H1 (cell line): ENCODE measurements around the gene MRPL34. TPM values are rescaled to one million over a fixed set of nuclear protein-coding genes. Genes with fewer than 3 reads are reported as not detected.

Experiments used
- ATF3 ChIP-seq: IDR thresholded peaks from 2 replicates; pipeline ENCODE4 v1.6.1; 2011; ENCODE audit warnings: low read depth, mild to moderate bottlenecking, low read length; ENCODE audit not compliant: insufficient read depth
- BRCA1 ChIP-seq: IDR thresholded peaks from 2 replicates; pipeline ENCODE4 v1.6.1; 2012; ENCODE audit warnings: low read depth, low read length, improper control_type of control experiment
- CBX5 ChIP-seq: fragments of 300-800, 300-1000 bp; sonication (generic); IDR thresholded peaks from 2 replicates; pipeline ENCODE4 v1.7.1; 2016; ENCODE audit warnings: antibody characterized with exemption, low read length, low read depth
- CEBPB ChIP-seq: IDR thresholded peaks from 2 replicates; pipeline ENCODE4 v1.6.1; 2012; ENCODE audit warnings: low read depth, low read length
- CHD2 ChIP-seq: IDR thresholded peaks from 2 replicates; pipeline ENCODE4 v1.6.1; 2012; ENCODE audit warnings: low read length, improper control_type of control experiment
- CREB1 ChIP-seq: IDR thresholded peaks from 2 replicates; pipeline ENCODE4 v1.6.1; 2012; ENCODE audit warnings: inconsistent platforms
- CTCF ChIP-seq, 3 experiments: IDR thresholded peaks; 1 replicate in 2 of 3; 2 replicates in 1 of 3; pipeline versions ENCODE4 v1.5.1 to v1.6.1; 2011; ENCODE audit warnings: low read length in 3 of 3, mild to moderate bottlenecking in 3 of 3, inconsistent platforms in 2 of 3, low read depth in 1 of 3, moderate library complexity in 1 of 3; ENCODE audit not compliant: insufficient read depth in 1 of 3; ENCODE audit errors: control extremely low read depth in 1 of 3
- EGR1 ChIP-seq: IDR thresholded peaks from 2 replicates; pipeline ENCODE4 v1.6.1; 2011; ENCODE audit warnings: low read depth, low read length, borderline replicate concordance
- EP300 ChIP-seq, 2 experiments: IDR thresholded peaks; 1 replicate in 1 of 2; 2 replicates in 1 of 2; pipeline ENCODE4 v1.6.1; 2011 to 2012; ENCODE audit warnings: low read depth in 2 of 2, low read length in 2 of 2, mild to moderate bottlenecking in 2 of 2, borderline replicate concordance in 1 of 2, inconsistent platforms in 1 of 2, moderate library complexity in 1 of 2
- EZH2 ChIP-seq: fragments of 200-600 bp; sonication (generic); IDR thresholded peaks from 2 replicates; pipeline ENCODE4 v1.7.1; 2012; ENCODE audit warnings: low read depth, mild to moderate bottlenecking, moderate library complexity, low read length, inconsistent platforms; ENCODE audit not compliant: severe bottlenecking
- HDAC2 ChIP-seq, 2 experiments: fragments of 300-600 bp in 1 of 2; sonication (generic) in 1 of 2; IDR thresholded peaks; 2 replicates each; pipeline ENCODE4 v1.6.1; 2011 to 2012; ENCODE audit warnings: low read depth in 2 of 2, low read length in 2 of 2, mild to moderate bottlenecking in 2 of 2, moderate library complexity in 2 of 2, borderline replicate concordance in 1 of 2, inconsistent platforms in 1 of 2
- KDM4A ChIP-seq: IDR thresholded peaks from one replicate; pipeline ENCODE4 v1.7.1; 2012; ENCODE audit warnings: low read depth, mild to moderate bottlenecking, moderate library complexity, low read length, inconsistent platforms; ENCODE audit not compliant: severe bottlenecking
- NANOG ChIP-seq: IDR thresholded peaks from 2 replicates; pipeline ENCODE4 v1.6.1; 2011; ENCODE audit warnings: low read length, low read depth, mild to moderate bottlenecking, inconsistent platforms; ENCODE audit not compliant: insufficient read depth, poor library complexity, severe bottlenecking
- NRF1 ChIP-seq: IDR thresholded peaks from 2 replicates; pipeline ENCODE4 v1.6.1; 2011; ENCODE audit warnings: mild to moderate bottlenecking, low read depth, low read length, improper control_type of control experiment
- PHF8 ChIP-seq: fragments of 200-600 bp; sonication (generic); conservative IDR thresholded peaks from 2 replicates; pipeline ENCODE4 v1.7.1; 2012; ENCODE audit warnings: low read depth, mild to moderate bottlenecking, inconsistent platforms, low read length, moderate library complexity
- POLR2A ChIP-seq, 2 experiments: IDR thresholded peaks; 1 replicate in 1 of 2; 2 replicates in 1 of 2; pipeline ENCODE4 v1.6.1; 2011; ENCODE audit warnings: low read depth in 2 of 2, low read length in 2 of 2, mild to moderate bottlenecking in 2 of 2; ENCODE audit errors: control extremely low read depth in 1 of 2
- RFX5 ChIP-seq: IDR thresholded peaks from 2 replicates; pipeline ENCODE4 v1.6.1; 2011; ENCODE audit warnings: low read depth, low read length, improper control_type of control experiment, borderline replicate concordance
- RNF2 ChIP-seq: fragments of 200-900, 300-1000 bp; sonication (generic); IDR thresholded peaks from 2 replicates; pipeline ENCODE4 v1.7.1; 2016; ENCODE audit warnings: borderline replicate concordance, low read depth, mild to moderate bottlenecking, antibody characterized with exemption, low read length; ENCODE audit not compliant: poor library complexity, severe bottlenecking; ENCODE audit errors: missing control alignments
- TAF1 ChIP-seq: IDR thresholded peaks from 2 replicates; pipeline ENCODE4 v1.6.1; 2011; ENCODE audit warnings: mild to moderate bottlenecking, low read depth, low read length
- TBP ChIP-seq: IDR thresholded peaks from 2 replicates; pipeline ENCODE4 v1.6.1; 2011; ENCODE audit warnings: low read depth, low read length, improper control_type of control experiment
- polyA plus RNA-seq, 7 experiments: library from polyadenylated mRNA; depleted of rRNA in 3 of 7; stranded (reverse) in 5 of 7; unstranded in 2 of 7; fragments of >200 nt in 5 of 7; fragments of 200-250 nt in 2 of 7; gene quantifications; 1 replicate in 5 of 7; 2 replicates in 1 of 7; 4 replicates in 1 of 7; pipeline versions ENCODE4 v1.2.1 to v1.2.3, GENCODE V29; 2011 to 2013; ENCODE audit warnings: missing spikeins in 2 of 7, mixed read lengths in 2 of 7
- total RNA-seq: library from RNA; stranded (reverse); fragmentation: NEBNext Ultra II Directional; extraction: Animal tissue kit (Norgen Biotek cat#: 25700); gene quantifications from 2 replicates; pipeline ENCODE4 v1.2.1, GENCODE V29; 2021

The MRPL34 gene
- total and polyA plus RNA-seq, 2 of the 8 experiments (the other 6 are each of a cell fraction or from before 2014, with no cell fraction given): 91.9 to 99.6 TPM

DNA sequence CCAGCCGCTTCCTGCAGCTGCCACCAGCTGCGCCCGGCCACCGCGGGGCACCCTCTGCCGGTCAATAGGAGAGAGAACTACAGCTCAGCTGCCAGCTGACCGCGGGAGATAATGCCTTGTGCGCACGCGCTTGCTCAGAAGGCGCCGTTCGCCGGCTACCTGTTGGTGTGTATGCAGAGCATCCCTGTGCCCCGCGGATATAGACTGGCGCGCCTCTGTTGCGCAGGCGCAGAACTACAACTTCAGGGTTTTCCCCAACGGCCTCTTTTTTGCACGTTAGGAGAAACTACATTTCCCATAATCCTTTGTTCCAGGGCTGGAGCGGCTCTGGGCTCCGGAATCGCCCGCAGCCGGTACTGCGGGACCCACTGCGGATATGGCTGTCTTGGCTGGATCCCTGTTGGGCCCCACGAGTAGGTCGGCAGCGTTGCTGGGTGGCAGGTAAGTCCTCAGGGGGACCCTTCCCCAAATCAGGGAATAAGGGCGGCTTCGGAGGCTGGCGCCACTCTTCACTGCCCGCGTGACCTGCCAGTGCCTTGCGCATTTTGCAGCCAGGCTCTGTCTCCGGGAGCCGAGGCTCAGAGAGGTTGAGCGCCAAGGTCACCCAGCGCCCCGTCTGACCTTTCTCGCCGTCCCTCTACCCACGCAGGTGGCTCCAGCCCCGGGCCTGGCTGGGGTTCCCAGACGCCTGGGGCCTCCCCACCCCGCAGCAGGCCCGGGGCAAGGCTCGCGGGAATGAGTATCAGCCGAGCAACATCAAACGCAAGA is at the start of gene MRPL34 (continued):
- TF ChIP-seq CBX5 (no peak), CTCF (IDR thresholded peaks at IDR 0.05; ENCODE audit: control extremely low read depth in 1 of 3, insufficient read depth in 1 of 3, low read depth in 1 of 3, low read length in 3 of 3) (peak; percentile 67 to 88 (median 81)), CEBPB (no peak), NRF1 (peak; percentile 92), CHD2 (peak; percentile 41; the same call in 1 of the 2 replicates), RFX5 (no peak), EP300 (IDR thresholded peaks at IDR 0.05; ENCODE audit: borderline replicate concordance in 1 of 2, low read depth in 2 of 2, low read length in 2 of 2) (peak; percentile 23 to 61; a peak in 1 of 3 replicates), BRCA1 (no peak), ATF3 (no peak), EGR1 (no peak), CREB1 (no peak), NANOG (no peak), HDAC2 (IDR thresholded peaks at IDR 0.05; ENCODE audit: borderline replicate concordance in 1 of 2, low read depth in 2 of 2, low read length in 2 of 2) (0 out of 4 replicates have a peak, but pooled peaks of 1 of the 2 experiments have one; percentile 60), RNF2 (no peak), TBP (peak; percentile 85), KDM4A (peak; percentile 67), PHF8 (peak; percentile 61), EZH2 (no peak), TAF1 (peak; percentile 74; the same call in 1 of the 2 replicates), POLR2A (IDR thresholded peaks at IDR 0.05; ENCODE audit: control extremely low read depth in 1 of 2, low read depth in 2 of 2, low read length in 2 of 2) (peak; percentile 19 to 66)
